HCT116 (cell line): ENCODE measurements around the gene FBXL16. TPM values are rescaled to one million over a fixed set of nuclear protein-coding genes. Genes with fewer than 3 reads are reported as not detected.

Experiments
- ATAC-seq: fragments of 200-7000 bp; cut with Tn5 transposase; 2 replicates; pipeline ENCODE4 v1.9.1; 2020; ENCODE audit warnings: mild to moderate bottlenecking, moderate library complexity
- BruUV-seq: library from RNA; stranded (reverse); fragments of 400-500 nt; replicated peaks from 2 replicates; lab custom pipeline; 2021; lab: Mats Ljungman, UMichigan
- CTCF ChIA-PET: fragments of 300-600 bp; sonication (Branson Sonifier 250); formaldehyde crosslinking; loops from one replicate; lab custom pipeline; 2021; ENCODE audit warnings: antibody characterized with exemption; lab: Charles Lee
- POLR2A ChIA-PET: fragments of 300-600, 350-600 bp; sonication (Branson Sonifier 250); formaldehyde crosslinking; loops from one replicate; lab custom pipeline; 2021; ENCODE audit warnings: antibody characterized with exemption; lab: Charles Lee
- RAD21 ChIA-PET, 2 experiments: fragments of 300-600 bp; sonication (Branson Sonifier 250); formaldehyde crosslinking; loops; one replicate each; lab custom pipeline; 2023; ENCODE audit warnings: low total read pairs in 2 of 2; ENCODE audit not compliant: uncharacterized antibody in 2 of 2, unreplicated experiment in 2 of 2, low non-redundant PET in 1 of 2; lab: Charles Lee
- DNase-seq: peaks from one replicate; pipeline ENCODE4 v3.0.0-alpha.2; 2010; ENCODE audit warnings: low read depth, low spot score
- H2AFZ ChIP-seq: fragments of 200-600 bp; shearing (Covaris generic), sonication (generic); 2 replicates; pipeline ENCODE4 v1.6.1; 2017; ENCODE audit warnings: low read depth, mixed run types, mixed read lengths, antibody characterized with exemption, low read length; ENCODE audit not compliant: poor library complexity, severe bottlenecking
- H3K27ac ChIP-seq: 2 replicates; pipeline ENCODE4 v1.5.1; 2012; ENCODE audit warnings: low read depth, low read length
- H3K27me3 ChIP-seq: fragments of 200-600 bp; sonication (generic); 2 replicates; pipeline ENCODE4 v1.6.1; 2016; ENCODE audit warnings: mixed run types, low read length, mixed read lengths; ENCODE audit not compliant: insufficient read depth
- H3K36me3 ChIP-seq, 2 experiments: fragments of 200-500 bp in 1 of 2; fragments of 200-600 bp in 1 of 2; sonication (Bioruptor generic) in 1 of 2; sonication (generic) in 1 of 2; 2 replicates each; pipeline versions ENCODE4 v1.5.1 to v1.6.1; 2014 to 2016; ENCODE audit warnings: low read length in 2 of 2, inconsistent platforms in 1 of 2, mixed read lengths in 1 of 2, mixed run types in 1 of 2; ENCODE audit not compliant: insufficient read depth in 2 of 2, control insufficient read depth in 1 of 2
- H3K4me1 ChIP-seq, 2 experiments: fragments of 200-600 bp in 1 of 2; sonication (generic) in 1 of 2; 2 replicates each; pipeline versions ENCODE4 v1.5.1 to v1.6.1; 2012 to 2017; ENCODE audit warnings: low read length in 2 of 2, inconsistent platforms in 1 of 2, mild to moderate bottlenecking in 1 of 2, mixed read lengths in 1 of 2, mixed run types in 1 of 2, moderate library complexity in 1 of 2; ENCODE audit not compliant: insufficient read depth in 2 of 2, control insufficient read depth in 1 of 2
- H3K4me2 ChIP-seq: fragments of 200-600 bp; sonication (generic); 2 replicates; pipeline ENCODE4 v1.6.1; 2017; ENCODE audit warnings: mixed run types, low read length, mixed read lengths
- H3K4me3 ChIP-seq, 2 experiments: fragments of 200-600 bp in 1 of 2; sonication (generic) in 1 of 2; replicated peaks in 1 of 2; 2 replicates each; pipeline ENCODE4 v1.5.1; 2011 to 2016; ENCODE audit warnings: low read length in 2 of 2, control low read depth in 1 of 2, low read depth in 1 of 2, mild to moderate bottlenecking in 1 of 2, mixed read lengths in 1 of 2, mixed run types in 1 of 2
- H3K79me2 ChIP-seq: fragments of 200-600 bp; sonication (generic); 2 replicates; pipeline ENCODE4 v1.6.1; 2017; ENCODE audit warnings: mild to moderate bottlenecking, mixed run types, low read length, moderate library complexity, mixed read lengths; ENCODE audit not compliant: insufficient read depth
- H3K9ac ChIP-seq: fragments of 200-600 bp; sonication (generic); 2 replicates; pipeline ENCODE4 v1.6.1; 2016; ENCODE audit warnings: low read length, mixed read lengths
- H3K9me2 ChIP-seq: fragments of 200-600 bp; sonication (generic), shearing (Covaris generic); 2 replicates; pipeline ENCODE4 v1.6.1; 2017; ENCODE audit warnings: mixed run types, mild to moderate bottlenecking, moderate library complexity; ENCODE audit not compliant: insufficient read depth
- H3K9me3 ChIP-seq, 2 experiments: fragments of 200-500 bp in 1 of 2; fragments of 200-600 bp in 1 of 2; sonication (Bioruptor generic) in 1 of 2; sonication (generic) in 1 of 2; 2 replicates each; pipeline ENCODE4 v1.6.1; 2014 to 2017; ENCODE audit warnings: low read length in 2 of 2, mixed read lengths in 2 of 2, inconsistent platforms in 1 of 2, low read depth in 1 of 2, mild to moderate bottlenecking in 1 of 2, mixed run types in 1 of 2, moderate library complexity in 1 of 2; ENCODE audit not compliant: control insufficient read depth in 1 of 2, insufficient read depth in 1 of 2
- H4K20me1 ChIP-seq: fragments of 200-600 bp; sonication (generic), shearing (Covaris generic); 2 replicates; pipeline ENCODE4 v1.6.1; 2017; ENCODE audit warnings: mixed run types, mild to moderate bottlenecking, moderate library complexity; ENCODE audit not compliant: insufficient read depth
- CEBPB ChIP-seq: IDR thresholded peaks from 2 replicates; pipeline ENCODE4 v1.6.1; 2012; ENCODE audit warnings: low read depth
- EGR1 ChIP-seq: IDR thresholded peaks from 2 replicates; pipeline ENCODE4 v1.6.1; 2012; ENCODE audit warnings: low read depth
- ELF1 ChIP-seq: IDR thresholded peaks from 2 replicates; pipeline ENCODE4 v1.6.1; 2012; ENCODE audit warnings: low read depth, borderline replicate concordance
- EZH2 ChIP-seq: fragments of 200-600 bp; sonication (generic); IDR thresholded peaks from 2 replicates; pipeline ENCODE4 v1.6.1; 2017; ENCODE audit warnings: antibody characterized with exemption, mixed run types
- FOSL1 ChIP-seq: IDR thresholded peaks from 2 replicates; pipeline ENCODE4 v1.6.1; 2012; ENCODE audit warnings: low read depth
- JUND ChIP-seq: IDR thresholded peaks from 2 replicates; pipeline ENCODE4 v1.6.1; 2012
- MAX ChIP-seq: IDR thresholded peaks from 2 replicates; pipeline ENCODE4 v1.6.1; 2012
- POLR2AphosphoS5 ChIP-seq: IDR thresholded peaks from 2 replicates; pipeline ENCODE4 v1.6.1; 2011; ENCODE audit warnings: mild to moderate bottlenecking, low read depth, low read length, moderate library complexity
- RAD21 ChIP-seq: IDR thresholded peaks from 2 replicates; pipeline ENCODE4 v1.6.1; 2012; ENCODE audit warnings: low read depth, mild to moderate bottlenecking
- REST ChIP-seq: IDR thresholded peaks from 2 replicates; pipeline ENCODE4 v1.6.1; 2012; ENCODE audit warnings: low read depth
- YY1 ChIP-seq: IDR thresholded peaks from 2 replicates; pipeline ENCODE4 v1.6.1; 2011; ENCODE audit warnings: low read length, low read depth, moderate library complexity, mild to moderate bottlenecking; ENCODE audit not compliant: insufficient replicate concordance; ENCODE audit errors: extremely low read depth
- ZBTB33 ChIP-seq: IDR thresholded peaks from 2 replicates; pipeline ENCODE4 v1.6.1; 2011; ENCODE audit warnings: mild to moderate bottlenecking, low read length, moderate library complexity; ENCODE audit not compliant: insufficient replicate concordance; ENCODE audit errors: extremely low read depth
- ZFX ChIP-seq: fragments of 450-650 bp; IDR thresholded peaks from 2 replicates; pipeline ENCODE4 v1.6.1; 2017
- intact Hi-C: fragments of 100-400 bp; cut with micrococcal nuclease; formaldehyde crosslinking; loops from 2 replicates; pipeline ENCODE4 v1.10.0; 2022
- total RNA-seq: library from RNA; stranded (reverse); gene quantifications from one replicate; pipeline ENCODE4 v1.2.1, GENCODE V29; 2021; ENCODE audit not compliant: unreplicated experiment

The FBXL16 gene
- total RNA-seq, 1 experiment from 2014 or later: 49.7 TPM

GRCh38 chr16:704552-705380, 835 bp downstream of the FBXL16 start:
- Histone ChIP-seq H2AFZ (no peak overlapping the region), H3K27ac (peak overlapping the region; percentile 87), H3K9me2 (no peaks in the 10 kb centered on the region), H3K36me3 (no peaks in the 10 kb centered on the region; a peak in 2 of 4 replicates), H3K27me3 (no peaks in the 10 kb centered on the region), H3K9ac (peak overlapping the region; percentile 91), H3K4me2 (peak overlapping the region; percentile 97), H3K79me2 (peaks cover 34% of the 10 kb centered on the region), H3K9me3 (no peaks in the 10 kb centered on the region), H3K4me3 (peak overlapping the region; percentile 77 to 92), H3K4me1 (peaks cover 0 to 22% of the 10 kb centered on the region in 2 experiments; a peak in 3 of 4 replicates), H4K20me1 (no peaks in the 10 kb centered on the region)
- POLR2A ChIA-PET: no interaction called here
- intact Hi-C loops: no loop called here
- ATAC-seq (peak; percentile 28), DNase-seq (no peak)
- BruUV-seq: no TSS peak
- no peak for TF ChIP-seq EZH2
- TF ChIP-seq ZBTB33: no peak
- no peak for TF ChIP-seq YY1
- TF ChIP-seq EGR1: no peak
- TF ChIP-seq FOSL1: no peak
- no peak for TF ChIP-seq ELF1
- TF ChIP-seq JUND: no peak
- no peak for TF ChIP-seq CEBPB
- 0 out of 2 replicates have a peak, but pooled peaks have one; percentile 11 for TF ChIP-seq POLR2AphosphoS5
- no peak for TF ChIP-seq REST
- peak; percentile 78 for TF ChIP-seq ZFX
- TF ChIP-seq MAX: no peak; the same call in 1 of the 2 replicates
- no peak for TF ChIP-seq RAD21
- CTCF ChIA-PET: interaction anchor here (0.6 kb wide), 1 partner anchor 9 kb away, joined by 3 read pairs; no protein-coding TSS in a partner anchor
- RAD21 ChIA-PET: no interaction called here
